ENCODE measurements around the gene HDAC4.

Gene HDAC4

GRCh38 chr2:239305222-239305575 lies 95.6 kb downstream of the HDAC4 start:
- ChIA-PET POLR2A (no interaction called here), CTCF (no interaction called here)
- TF ChIP-seq ZNF384 (IDR thresholded peaks at IDR 0.05) = no peak
- no peak for TF ChIP-seq ELF4 (IDR thresholded peaks at IDR 0.05)
- no peak for TF ChIP-seq NFRKB (IDR thresholded peaks at IDR 0.05)
- no peak for TF ChIP-seq ARNT (IDR thresholded peaks at IDR 0.05)
- no peak for TF ChIP-seq SP1 (IDR thresholded peaks at IDR 0.05)
- TF ChIP-seq FOXM1 (IDR thresholded peaks at IDR 0.05; ENCODE audit: borderline replicate concordance) = no peak
- no peak for TF ChIP-seq SUZ12 (IDR thresholded peaks at IDR 0.05)
- no peak for TF ChIP-seq PKNOX1 (IDR thresholded peaks at IDR 0.05)
- no peak for TF ChIP-seq TARDBP (IDR thresholded peaks at IDR 0.05)
- TF ChIP-seq BHLHE40 (IDR thresholded peaks at IDR 0.05; ENCODE audit: borderline replicate concordance) = no peak
- TF ChIP-seq LEF1 (IDR thresholded peaks at IDR 0.05; ENCODE audit: borderline replicate concordance) = no peak
- no peak for TF ChIP-seq FOXK2 (IDR thresholded peaks at IDR 0.05)
- TF ChIP-seq L3MBTL2 (conservative IDR thresholded peaks at IDR 0.05) = no peak
- no peak for TF ChIP-seq CTBP1 (IDR thresholded peaks at IDR 0.05; ENCODE audit: borderline replicate concordance)
- TF ChIP-seq HDGF (IDR thresholded peaks at IDR 0.05; ENCODE audit: borderline replicate concordance) = no peak
- no peak for TF ChIP-seq FOXA1 (IDR thresholded peaks at IDR 0.05)
- no peak for DNase-seq (ENCODE audit: extremely low spot score)

- TF ChIP-seq L3MBTL2 (conservative IDR thresholded peaks at IDR 0.05) (no peak), TARDBP (IDR thresholded peaks at IDR 0.05) (no peak), FOXA1 (IDR thresholded peaks at IDR 0.05) (no peak), LEF1 (IDR thresholded peaks at IDR 0.05; ENCODE audit: borderline replicate concordance) (no peak), SP1 (IDR thresholded peaks at IDR 0.05) (no peak), CTBP1 (IDR thresholded peaks at IDR 0.05; ENCODE audit: borderline replicate concordance) (no peak), NFRKB (IDR thresholded peaks at IDR 0.05) (no peak), FOXM1 (IDR thresholded peaks at IDR 0.05; ENCODE audit: borderline replicate concordance) (no peak), HDGF (IDR thresholded peaks at IDR 0.05; ENCODE audit: borderline replicate concordance) (no peak), FOXK2 (IDR thresholded peaks at IDR 0.05) (no peak), PKNOX1 (IDR thresholded peaks at IDR 0.05) (no peak), SUZ12 (IDR thresholded peaks at IDR 0.05) (no peak), ZNF384 (IDR thresholded peaks at IDR 0.05) (no peak), BHLHE40 (IDR thresholded peaks at IDR 0.05; ENCODE audit: borderline replicate concordance) (no peak), ELF4 (IDR thresholded peaks at IDR 0.05) (no peak), ARNT (IDR thresholded peaks at IDR 0.05) (no peak)
- POLR2A ChIA-PET = interaction anchor here (1.4 kb wide), 2 partner anchors 13 to 96 kb away, joined by 3 to 4 read pairs; partner anchors contain the start of gene HDAC4
- CTCF ChIA-PET = no interaction called here
- no peak for DNase-seq (ENCODE audit: extremely low spot score)
These were observed 96.1 kb downstream of the HDAC4 start for GRCh38 chr2:239304533-239305221.

GRCh38 chr2:239303711-239304532 lies 96.9 kb downstream of the HDAC4 start:
- DNase-seq (ENCODE audit: extremely low spot score) = no peak
- ChIA-PET CTCF (no interaction called here), POLR2A (interaction anchor here (1.4 kb wide), 2 partner anchors 13 to 97 kb away, joined by 3 to 4 read pairs; partner anchors contain the start of gene HDAC4)
- TF ChIP-seq NFRKB (IDR thresholded peaks at IDR 0.05) (no peak), ELF4 (IDR thresholded peaks at IDR 0.05) (no peak), HDGF (IDR thresholded peaks at IDR 0.05; ENCODE audit: borderline replicate concordance) (no peak), ZNF384 (IDR thresholded peaks at IDR 0.05) (no peak), TARDBP (IDR thresholded peaks at IDR 0.05) (no peak), L3MBTL2 (conservative IDR thresholded peaks at IDR 0.05) (no peak), SUZ12 (IDR thresholded peaks at IDR 0.05) (no peak), CTBP1 (IDR thresholded peaks at IDR 0.05; ENCODE audit: borderline replicate concordance) (no peak)

GRCh38 chr2:239302808-239303557 lies 97.8 kb downstream of the HDAC4 start:
- ChIA-PET POLR2A (interaction anchor here (1.4 kb wide), 1 partner anchor 12 kb away, joined by 4 read pairs; no protein-coding TSS in a partner anchor), CTCF (no interaction called here)
- no peak for TF ChIP-seq CTBP1 (IDR thresholded peaks at IDR 0.05; ENCODE audit: borderline replicate concordance)
- no peak for TF ChIP-seq ARNT (IDR thresholded peaks at IDR 0.05)
- no peak for TF ChIP-seq NFRKB (IDR thresholded peaks at IDR 0.05)
- no peak for DNase-seq (ENCODE audit: extremely low spot score)

GRCh38 chr2:239302083-239302807 lies 98.6 kb downstream of the HDAC4 start:
- no peak for DNase-seq (ENCODE audit: extremely low spot score)
- ChIA-PET CTCF (no interaction called here), POLR2A (no interaction called here)

More at GRCh38 chr2:239302083-239302807, 98.6 kb downstream of the HDAC4 start:
- TF ChIP-seq TARDBP (IDR thresholded peaks at IDR 0.05) (no peak), PKNOX1 (IDR thresholded peaks at IDR 0.05) (peak; percentile 24; the same call in 1 of the 2 replicates), FOXM1 (IDR thresholded peaks at IDR 0.05; ENCODE audit: borderline replicate concordance) (no peak)

All from HEK293T (cell line).